GM18508 (cell line): Measurements from ENCODE around the gene GBA3.

ENCODE experiments used
- ATAC-seq: cut with Tn5 transposase; IDR thresholded peaks from one replicate; pipeline ENCODE4 v1.9.1; 2021; ENCODE audit warnings: moderate number of reproducible peaks; ENCODE audit not compliant: insufficient read depth, unreplicated experiment

Gene GBA3

GRCh38 chr4:22689428-22689827, 3.3 kb upstream of the GBA3 start:
- ATAC-seq: no peak

GRCh38 chr4:22695029-22695428, 2.3 kb downstream of the GBA3 start:
- ATAC-seq: no peak

GRCh38 chr4:22695917-22696316, 3.2 kb downstream of the GBA3 start:
- no peak for ATAC-seq

- no peak for ATAC-seq
Measured at GRCh38 chr4:22703912-22704311, 11.2 kb downstream of the GBA3 start.

- ATAC-seq: no peak
Measured at GRCh38 chr4:22707390-22707789, 14.7 kb downstream of the GBA3 start.

- no peak for ATAC-seq
Measured at GRCh38 chr4:22708961-22709360, 16.2 kb downstream of the GBA3 start.

- ATAC-seq: no peak
Measured at GRCh38 chr4:22712105-22712504, 19.4 kb downstream of the GBA3 start.

- ATAC-seq: no peak
Measured at GRCh38 chr4:22712529-22712928, 19.8 kb downstream of the GBA3 start.

GRCh38 chr4:22713841-22714240, 21.1 kb downstream of the GBA3 start:
- ATAC-seq: no peak

- ATAC-seq: no peak
Measured at GRCh38 chr4:22719218-22719617, 26.5 kb downstream of the GBA3 start.

- no peak for ATAC-seq
Measured at GRCh38 chr4:22720091-22720490, 27.4 kb downstream of the GBA3 start.

- ATAC-seq: no peak
Measured at GRCh38 chr4:22721204-22721603, 28.5 kb downstream of the GBA3 start.

GRCh38 chr4:22730021-22730420, 37.3 kb downstream of the GBA3 start:
- no peak for ATAC-seq

- no peak for ATAC-seq
Measured at GRCh38 chr4:22733816-22734215, 41.1 kb downstream of the GBA3 start.

- ATAC-seq: no peak
Measured at GRCh38 chr4:22736912-22737311, 44.2 kb downstream of the GBA3 start.

GRCh38 chr4:22739968-22740367, 47.2 kb downstream of the GBA3 start:
- no peak for ATAC-seq

GRCh38 chr4:22741744-22742143, 49.0 kb downstream of the GBA3 start:
- no peak for ATAC-seq

GRCh38 chr4:22743290-22743689, 50.6 kb downstream of the GBA3 start:
- no peak for ATAC-seq

GRCh38 chr4:22744478-22745062, 51.8 kb downstream of the GBA3 start:
- ATAC-seq: no peak

- no peak for ATAC-seq
Measured at GRCh38 chr4:22745234-22745633, 52.5 kb downstream of the GBA3 start.

GRCh38 chr4:22754116-22754515, 61.4 kb downstream of the GBA3 start:
- no peak for ATAC-seq

GRCh38 chr4:22762548-22762947, 69.8 kb downstream of the GBA3 start:
- no peak for ATAC-seq

- ATAC-seq: no peak
Measured at GRCh38 chr4:22764183-22764582, 71.4 kb downstream of the GBA3 start.
